Measurements from ENCODE around the gene ACOXL.

ACOXL gene

DNA sequence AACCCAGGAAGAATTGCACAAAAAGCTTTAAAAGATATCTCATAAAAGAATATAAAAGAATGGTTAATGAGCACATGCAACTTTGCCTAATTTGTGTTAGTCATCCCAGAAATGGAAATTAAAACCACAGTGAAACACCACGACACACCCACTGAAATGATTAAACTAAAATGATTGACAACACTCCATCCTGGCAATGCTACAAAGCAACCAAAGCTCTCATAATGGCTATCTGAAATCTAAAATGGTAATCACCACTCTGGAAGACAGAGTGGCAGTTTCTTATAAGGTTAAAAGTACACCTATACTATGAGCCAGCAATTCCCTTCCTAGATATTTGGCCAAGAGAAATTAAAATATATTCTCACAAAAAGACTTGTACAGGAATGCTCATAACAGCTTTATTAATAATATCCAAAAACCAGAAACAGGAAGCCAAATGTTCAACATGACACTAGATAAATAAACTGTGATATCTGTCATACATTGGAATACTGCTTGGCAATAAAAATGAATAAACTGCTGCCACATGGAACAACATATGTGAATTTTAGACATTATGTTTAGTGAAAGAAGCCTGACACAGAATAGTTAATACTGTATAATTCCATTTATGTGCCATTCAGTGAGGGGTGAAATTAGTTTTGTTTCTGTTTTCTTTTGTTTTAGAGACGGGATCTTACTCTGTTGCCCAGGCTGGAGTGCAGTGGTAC lies 283.1 kb downstream of the ACOXL start:
- no peak for DNase-seq (ENCODE audit: low spot score)

DNA sequence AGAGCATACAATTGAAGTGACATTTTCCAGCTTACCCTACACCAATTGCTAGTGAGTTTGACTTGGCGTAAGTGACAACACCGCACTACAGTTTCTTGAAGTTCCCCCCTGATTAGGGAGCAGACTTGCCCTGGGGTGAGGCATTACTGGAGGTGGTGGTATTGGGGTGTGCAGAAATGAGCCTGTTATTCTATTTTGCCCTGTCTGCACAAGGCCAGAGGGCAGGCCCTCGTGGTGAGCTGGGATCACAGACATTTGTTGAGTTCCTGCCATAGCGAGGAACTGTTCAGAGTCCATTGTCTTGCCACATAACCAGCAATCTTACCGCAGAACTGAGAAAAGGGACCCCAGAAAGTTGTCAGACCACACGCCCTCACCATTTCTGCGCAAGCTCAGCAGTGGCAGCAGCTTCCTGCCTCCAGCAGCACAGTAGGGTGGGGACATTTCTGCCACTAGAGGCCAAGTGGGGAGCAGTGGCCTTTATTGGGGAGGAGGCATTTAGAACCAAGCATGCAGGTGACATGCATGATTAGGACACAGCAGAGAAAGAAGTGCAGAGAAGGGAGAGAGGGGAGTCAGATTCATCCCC lies 284.8 kb downstream of the ACOXL start:
- no peak for DNase-seq (ENCODE audit: low spot score)

DNA sequence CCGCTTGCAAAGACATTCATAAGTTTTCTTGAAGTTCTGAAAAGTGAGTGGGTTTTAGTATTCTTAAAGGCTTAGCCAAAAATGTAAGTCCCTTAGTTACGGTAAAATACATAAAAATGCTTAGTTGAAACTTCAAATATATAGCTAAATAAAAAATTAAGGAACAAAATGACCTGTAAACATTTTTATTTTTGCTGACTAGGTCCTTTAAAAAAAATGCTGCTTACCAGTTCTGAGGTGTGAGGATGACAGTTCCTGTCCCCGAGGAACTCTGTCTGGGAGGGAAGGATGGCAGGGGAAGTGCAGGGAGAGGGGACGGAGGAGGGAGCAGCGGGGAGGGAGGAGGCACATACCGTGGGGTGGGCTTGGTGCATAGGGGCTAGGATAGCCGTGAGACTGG lies 285.5 kb downstream of the ACOXL start:
- no peak for DNase-seq (ENCODE audit: low spot score)

DNA sequence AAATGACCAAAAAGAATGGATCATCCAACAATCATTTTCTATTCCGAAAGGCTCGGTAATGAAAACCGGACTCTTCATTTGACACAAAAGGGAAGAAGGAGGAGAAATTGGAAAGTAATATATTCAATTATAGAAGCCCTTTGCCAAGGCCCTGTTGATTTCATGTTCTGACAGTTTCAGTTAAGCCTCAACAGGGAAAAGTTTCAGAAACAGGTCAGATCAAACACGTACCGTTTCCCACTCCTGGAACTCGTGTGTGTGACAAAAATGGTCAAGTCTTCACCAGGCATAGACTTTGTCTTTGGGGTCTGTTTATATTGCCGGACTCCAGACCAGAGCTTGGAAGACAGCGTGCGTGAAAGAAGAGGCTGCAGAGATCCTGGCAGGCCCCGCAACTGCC lies 287.0 kb downstream of the ACOXL start:
- no peak for DNase-seq (ENCODE audit: low spot score)

DNA sequence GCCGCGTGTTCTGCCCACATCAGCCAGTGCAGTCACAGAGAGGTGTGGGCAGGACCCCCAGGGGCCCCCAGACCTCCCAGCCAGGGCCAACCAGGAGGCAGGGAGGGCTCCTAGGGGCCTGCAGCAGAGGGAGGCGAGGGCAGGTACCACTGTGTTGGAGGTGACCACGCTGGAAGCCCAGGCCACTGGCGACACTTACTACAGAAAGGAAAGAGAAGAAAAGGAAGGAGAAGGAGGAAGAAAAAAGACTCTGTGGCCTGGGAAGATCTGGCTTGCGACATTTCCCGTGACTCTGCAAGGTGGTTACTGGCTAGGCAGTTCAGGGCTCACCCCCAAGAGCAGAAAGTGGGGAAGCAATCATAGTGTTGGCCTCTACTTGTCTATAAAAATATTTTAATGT lies 290.3 kb downstream of the ACOXL start:
- no peak for DNase-seq (ENCODE audit: low spot score)

DNA sequence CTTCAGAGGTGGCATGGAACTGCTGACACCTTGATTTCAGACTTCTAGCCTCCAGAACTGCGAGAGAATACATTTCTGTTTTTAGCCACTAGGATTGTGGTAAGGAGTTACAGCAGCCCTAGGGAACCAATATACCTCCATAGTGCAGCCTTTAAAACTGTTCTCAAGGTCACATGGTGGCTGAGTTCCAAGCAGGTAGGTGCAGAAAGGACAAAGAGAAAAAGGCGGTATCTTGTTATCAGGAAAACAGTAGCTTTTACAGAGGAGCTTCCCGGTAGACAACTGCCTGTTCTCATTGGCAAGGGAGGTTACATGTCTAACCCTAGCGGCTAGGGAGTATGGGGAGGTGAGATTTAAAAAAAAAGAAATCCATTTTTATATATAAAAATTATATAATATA lies 292.1 kb downstream of the ACOXL start:
- no peak for DNase-seq (ENCODE audit: low spot score)

DNA sequence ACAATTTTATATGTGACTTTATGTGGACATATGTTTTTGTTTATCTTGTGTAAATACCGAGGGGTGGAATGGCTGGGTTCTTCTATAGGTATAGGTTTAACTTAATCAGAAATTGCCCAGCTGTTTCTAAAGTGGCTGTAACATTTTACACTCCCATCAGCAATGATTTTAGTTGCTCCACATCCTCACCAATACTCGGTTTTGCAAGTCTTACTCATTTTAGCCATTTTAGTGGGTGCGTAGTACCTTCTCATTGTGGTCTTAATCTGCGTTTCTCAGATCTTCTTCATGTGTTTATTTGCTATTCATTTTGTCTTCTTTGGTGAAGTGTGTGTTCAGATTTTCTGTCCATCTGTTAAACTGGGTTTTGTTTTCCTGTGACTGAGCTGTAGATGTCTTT lies 292.9 kb downstream of the ACOXL start:
- no peak for DNase-seq (ENCODE audit: low spot score)

DNA sequence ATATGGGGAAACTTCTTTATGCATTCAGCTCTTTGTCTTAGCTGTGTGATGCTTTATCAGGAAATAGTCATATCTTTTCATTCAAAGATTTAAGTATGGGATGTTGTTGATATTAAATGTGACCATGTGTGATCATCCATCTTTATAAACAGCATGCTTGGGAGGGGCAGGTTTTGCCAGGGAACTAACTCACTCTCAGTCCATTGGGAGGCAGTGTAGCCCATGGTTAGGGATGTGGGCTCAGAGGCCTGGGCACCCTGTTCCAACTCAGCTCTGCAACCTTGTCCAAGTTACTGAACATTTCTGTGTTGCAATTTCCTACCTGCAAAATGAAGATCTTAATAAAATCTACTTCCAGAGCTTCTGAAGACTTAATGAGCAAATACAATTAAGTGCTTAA lies 296.3 kb downstream of the ACOXL start:
- DNase-seq (ENCODE audit: low spot score) = no peak

DNA sequence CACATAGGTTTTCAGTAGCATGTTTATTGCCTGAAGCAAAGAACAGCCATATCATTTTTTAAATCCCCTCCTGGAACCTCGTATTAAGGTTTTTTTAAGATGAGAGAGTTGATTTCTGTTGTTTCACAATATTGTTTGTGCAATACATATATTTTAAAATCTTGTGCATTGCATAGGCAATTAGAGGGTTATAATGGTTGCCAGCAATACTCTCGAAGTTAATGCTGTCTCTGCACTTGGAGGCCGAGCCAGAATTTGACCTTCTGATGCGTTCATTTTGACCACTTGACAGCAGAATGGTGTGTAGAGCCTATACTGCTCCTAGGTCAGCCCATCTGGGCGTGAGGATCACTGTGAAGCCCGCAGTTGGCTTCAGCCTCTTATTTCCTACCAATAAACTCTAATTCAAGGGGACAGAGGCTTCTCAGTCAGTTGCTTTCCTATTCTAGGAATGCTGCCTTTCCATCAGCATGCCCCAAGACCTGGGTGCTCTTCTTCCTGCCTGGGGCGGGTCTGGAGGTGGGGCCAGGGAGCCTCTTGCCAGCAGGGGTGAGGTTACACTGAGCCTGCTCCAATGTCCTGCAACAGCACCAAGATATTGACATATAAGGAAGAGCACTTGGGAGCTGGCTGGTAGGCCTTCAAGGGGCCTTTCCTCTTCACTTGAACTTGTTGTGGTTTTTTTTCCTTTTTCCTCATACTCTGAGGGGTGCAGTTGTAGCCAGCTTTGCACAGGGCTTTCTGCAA lies 297.0 kb downstream of the ACOXL start:
- DNase-seq (ENCODE audit: low spot score) = peak; percentile 42

DNA sequence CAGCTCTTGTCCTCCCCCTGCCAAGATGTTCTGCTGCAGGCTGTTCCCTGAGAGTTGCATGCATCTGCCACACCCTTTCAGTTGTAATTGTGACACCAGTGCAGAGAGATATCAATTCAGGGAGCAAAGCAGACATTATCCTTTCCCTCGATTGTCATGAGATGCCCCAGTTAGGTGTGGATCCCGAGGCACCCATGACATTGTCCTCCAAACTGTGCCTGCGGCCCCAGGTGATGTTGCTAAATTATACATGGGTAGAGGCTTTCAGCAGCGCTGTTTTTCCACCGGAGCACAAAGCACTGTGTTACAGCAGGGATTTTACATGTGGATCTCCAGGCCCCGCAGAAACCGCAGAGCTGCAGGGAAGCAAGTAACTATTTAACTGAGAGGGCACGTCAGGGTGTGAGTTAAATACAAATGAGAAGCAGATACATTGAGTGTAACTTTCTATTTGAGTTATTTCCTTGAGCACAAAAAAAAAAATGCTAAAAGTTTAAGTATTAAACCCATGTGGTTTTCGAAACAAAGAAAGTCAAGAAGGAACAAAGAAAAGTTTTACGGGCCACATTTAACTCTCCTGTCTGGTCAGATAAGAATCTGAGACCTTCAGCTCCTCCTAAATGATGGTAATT lies 298.0 kb downstream of the ACOXL start:
- DNase-seq (ENCODE audit: low spot score) = no peak

DNA sequence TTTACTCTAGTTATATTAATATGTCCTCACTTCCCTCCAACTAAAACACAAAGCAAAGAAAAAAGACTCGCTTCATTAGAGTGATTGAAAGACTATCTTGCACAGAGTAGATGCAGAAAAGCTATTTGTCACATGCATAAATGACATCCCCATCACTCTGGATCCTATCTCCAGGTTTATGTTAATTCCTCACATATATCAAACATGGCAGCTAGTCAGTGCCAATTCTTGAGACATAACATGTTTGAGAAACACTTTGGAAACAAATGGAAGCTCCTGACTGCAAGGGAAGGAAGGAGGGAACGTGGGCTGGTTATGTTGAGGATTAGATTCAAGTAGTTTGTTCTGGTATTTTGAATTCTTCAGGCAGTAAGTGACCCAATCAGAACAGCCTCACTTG lies 298.6 kb downstream of the ACOXL start:
- no peak for DNase-seq (ENCODE audit: low spot score)

DNA sequence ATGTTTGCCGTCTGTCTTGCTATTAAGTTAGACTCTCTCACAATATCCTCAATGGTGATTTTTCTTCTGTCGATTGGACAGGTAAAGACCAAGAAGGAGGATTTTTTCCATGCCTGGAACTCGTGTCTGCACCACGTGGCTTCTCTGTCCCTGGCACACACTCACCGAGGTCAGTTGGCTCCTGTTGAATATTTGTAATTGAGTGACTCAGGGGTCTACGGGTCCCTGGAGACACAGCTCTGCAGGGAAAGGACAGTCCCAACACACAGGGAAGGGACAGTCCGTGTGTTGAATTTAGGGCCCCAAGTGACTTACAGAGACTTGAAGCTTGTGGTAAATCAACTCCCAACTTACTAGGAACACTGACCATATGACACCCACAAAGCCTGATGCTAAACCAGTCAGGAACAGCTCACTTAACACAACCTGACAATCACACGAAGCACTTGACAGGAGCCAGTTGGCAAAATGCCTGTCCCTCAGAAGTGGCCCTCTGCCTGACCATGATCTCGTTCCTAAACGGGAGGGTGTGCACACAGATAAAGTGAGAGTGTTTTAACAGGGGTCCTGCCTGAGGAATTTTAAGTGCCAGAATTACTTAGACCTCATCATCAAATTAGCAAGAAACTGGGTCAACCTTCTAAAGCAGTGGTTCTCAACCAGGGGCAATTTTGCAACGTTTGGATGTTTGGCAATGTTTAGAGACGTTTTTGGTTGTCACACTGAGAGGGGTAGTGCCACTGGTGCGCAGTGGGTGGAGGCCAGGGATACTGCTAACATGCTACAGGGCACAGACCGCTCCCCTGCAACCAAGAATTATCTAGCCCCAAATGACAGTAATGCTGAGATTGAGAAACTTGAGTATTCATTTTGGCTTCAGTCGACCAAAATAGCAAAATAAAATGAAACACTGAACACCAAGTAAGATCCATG lies 299.4 kb downstream of the ACOXL start:
- DNase-seq (ENCODE audit: low spot score) = no peak

DNA sequence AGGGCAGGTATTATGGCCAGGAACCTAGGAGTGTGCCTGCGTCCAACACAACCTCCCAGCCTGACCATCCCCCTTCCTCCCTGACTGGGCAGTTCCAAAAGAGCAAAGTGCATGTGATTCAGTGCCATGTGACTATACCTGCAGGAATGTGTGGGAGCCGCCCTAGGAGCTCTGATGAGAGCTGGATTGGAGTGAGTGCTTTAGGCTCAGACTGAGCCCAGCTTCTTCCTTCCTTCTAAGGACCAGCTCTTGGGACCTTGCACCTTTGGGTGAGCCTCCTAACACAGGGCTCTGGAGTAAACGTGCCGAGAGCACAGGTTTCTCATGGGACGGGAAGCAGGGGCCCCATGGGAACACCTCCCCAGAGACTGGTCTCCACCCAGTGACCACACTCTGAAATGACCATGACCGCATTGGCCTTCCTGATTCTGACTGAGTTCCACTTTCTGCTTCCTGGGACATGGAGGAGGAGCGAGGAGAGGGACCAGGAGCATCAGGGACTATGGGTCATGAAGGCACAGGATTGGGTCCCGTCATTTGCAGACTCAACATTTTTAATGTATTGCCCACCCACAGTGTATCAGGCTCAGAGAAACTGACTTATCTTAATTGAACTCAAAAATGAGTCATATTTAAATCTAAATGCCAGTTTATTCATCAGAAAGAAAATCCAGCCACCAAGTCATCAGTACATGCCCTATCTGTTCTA lies 300.5 kb downstream of the ACOXL start:
- peak; percentile 90 for DNase-seq (ENCODE audit: low spot score)

DNA sequence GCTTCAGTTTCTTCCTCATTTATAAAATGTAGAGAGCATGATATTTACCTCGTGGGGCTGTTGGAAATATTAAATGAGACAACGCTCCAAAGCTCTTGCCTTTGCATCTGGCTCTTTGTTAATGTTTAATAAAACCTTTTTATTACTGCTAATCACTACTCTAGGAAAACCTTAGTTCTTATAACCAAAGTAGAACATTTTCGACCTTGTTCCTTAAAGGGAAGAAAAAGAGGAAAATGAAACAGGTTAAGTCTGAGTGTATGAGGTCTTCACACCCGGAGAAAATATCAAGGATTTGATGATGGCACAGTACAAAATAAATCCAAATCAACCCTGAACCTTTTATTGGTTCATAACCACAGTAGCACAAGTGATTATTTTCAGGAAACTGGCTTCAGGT lies 301.8 kb downstream of the ACOXL start:
- no peak for DNase-seq (ENCODE audit: low spot score)

DNA sequence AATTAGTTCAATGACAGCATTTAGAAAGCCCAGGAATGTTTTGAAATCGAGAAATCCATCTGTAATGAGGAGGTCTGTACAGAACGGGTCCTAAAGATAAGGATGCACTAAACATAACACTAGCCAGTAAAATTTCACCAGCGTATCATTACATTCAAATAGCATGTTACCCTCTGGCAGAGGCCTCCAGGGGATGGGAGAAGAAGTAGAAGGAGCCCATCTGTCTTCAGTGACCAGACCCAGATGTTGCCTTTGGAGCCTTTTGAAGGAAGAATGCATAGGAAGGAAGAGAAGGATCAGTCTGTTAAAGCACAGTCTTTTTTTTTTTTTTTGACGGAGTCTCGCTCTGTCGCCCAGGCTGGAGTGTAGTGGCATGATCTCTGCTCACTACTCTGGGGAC lies 302.2 kb downstream of the ACOXL start:
- no peak for DNase-seq (ENCODE audit: low spot score)

DNA sequence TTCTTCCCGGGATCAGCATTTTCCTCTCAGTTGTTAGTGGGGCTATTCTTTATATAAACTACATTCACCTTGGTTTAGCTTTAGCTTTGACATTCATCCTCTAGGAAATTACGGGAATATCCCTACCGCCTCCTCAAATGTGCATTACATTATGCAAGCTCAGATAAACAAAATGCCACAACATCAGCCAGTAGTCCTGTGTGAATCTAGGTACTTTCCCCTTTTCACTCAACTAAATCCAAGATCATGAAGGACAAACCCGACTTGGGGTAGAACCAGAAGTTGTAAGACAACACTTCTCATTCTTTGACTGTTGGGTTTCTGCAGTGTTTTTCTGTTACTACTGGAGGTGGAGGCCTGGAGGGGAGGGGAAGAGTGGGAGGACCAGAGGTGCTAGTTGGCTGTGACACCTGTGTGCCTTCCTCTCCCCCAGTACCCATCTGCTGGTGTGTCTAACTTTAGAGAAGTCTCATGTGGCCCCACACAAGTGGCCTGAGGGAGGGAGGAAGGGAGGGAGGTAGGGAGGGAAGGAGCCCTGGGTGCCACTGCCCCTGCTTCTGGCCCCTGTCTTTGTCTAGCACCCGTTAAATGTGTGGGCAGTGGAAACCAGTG lies 303.6 kb downstream of the ACOXL start:
- no peak for DNase-seq (ENCODE audit: low spot score)

DNA sequence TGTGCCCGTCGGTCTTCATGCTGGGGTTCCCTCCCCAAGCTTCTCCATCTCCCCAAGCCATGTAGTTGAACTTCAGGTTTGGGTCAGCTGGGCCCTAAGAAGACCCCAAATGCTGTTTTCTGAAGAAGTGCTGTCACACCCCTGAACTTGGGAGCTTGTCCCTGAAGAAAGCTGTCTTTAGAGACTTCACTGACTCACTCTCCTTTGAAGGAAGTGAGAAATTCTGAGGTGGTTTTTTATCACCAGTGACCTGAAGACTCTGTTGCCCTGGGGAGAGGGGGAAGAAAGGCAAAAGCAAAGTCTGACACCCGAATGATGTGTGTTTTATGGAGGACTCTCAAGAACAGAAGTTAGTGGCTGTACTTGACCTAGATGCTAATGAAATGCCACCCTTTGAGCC lies 304.8 kb downstream of the ACOXL start:
- DNase-seq (ENCODE audit: low spot score) = no peak

DNA sequence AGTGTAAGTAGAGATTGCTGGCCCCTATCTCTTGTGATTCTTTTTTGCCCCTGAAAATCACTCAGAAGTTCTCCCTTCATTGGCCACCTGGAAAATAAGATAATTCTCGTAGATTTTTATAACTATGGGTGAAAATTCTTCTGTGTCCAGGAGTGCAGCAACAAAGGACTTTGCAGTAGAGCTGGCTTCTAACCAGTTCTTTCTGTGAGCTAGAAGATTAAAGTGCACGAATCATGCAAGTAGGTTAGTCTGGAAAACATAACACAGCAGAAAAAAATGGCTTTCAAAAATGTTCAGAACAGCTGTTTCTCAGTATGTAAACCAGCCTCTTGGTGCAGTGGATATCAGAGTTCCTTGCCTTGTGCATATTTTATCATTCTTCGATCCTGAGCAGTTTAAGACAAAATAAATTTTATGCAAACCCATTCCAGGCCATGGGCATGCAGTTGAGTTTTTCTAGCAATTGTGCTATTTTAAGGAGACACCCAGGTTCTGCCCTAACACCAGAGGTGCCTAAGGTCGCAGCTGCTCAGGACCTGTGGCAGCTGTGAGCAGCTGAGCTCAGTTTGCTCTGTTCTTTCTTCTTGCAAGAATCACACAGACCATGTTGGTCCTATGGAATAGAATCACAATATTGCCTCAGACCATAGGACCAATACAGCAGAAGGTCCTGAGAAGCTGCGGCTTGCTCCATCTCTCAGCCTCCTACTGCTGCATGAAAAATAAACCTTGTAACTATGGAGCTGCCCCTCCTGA lies 307.4 kb downstream of the ACOXL start:
- no peak for DNase-seq (ENCODE audit: low spot score)

DNA sequence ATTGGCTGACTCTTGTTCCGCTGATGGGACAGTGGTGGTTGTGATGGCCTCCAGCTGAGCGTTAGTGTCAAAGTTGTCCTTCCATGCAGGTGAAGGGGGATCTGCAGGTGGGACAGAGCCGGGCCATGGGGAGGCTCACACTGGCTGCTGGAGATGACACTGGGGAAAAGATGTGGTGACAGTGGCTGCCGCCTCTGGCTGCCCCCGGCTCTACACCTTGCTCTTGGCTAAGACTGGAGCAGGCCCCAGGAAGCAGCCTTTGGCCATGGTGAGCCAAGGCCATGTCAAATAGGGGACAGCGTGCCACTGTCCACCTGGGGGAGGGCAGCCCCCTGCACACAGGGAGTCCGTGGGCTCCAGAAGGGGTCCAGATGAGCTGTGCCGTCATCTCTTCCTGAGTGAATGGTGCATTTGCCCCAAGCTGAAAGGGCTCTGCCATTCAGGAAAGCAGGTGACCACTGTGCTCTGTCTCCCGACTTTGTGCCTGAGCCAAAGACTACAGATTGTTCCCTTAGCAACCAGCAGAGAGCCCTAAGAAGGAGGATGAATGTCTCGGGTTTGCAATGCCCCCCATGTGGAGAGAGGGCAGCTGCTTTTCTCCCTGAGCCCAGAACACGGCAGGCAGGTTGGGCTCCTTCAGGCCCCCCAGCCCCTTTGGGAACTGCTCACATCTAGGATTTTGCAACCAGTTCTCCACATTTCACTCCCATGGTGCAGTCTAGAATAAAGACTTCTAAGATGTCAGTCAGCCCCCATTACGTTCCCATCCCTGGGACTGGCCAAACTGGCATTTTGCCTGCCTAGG lies 309.2 kb downstream of the ACOXL start:
- no peak for DNase-seq (ENCODE audit: low spot score)

Data from LoVo (cell line).